ENCODE results near the gene TBX21. TPM values are rescaled to one million over a fixed set of nuclear protein-coding genes. Genes with fewer than 3 reads are reported as not detected.

TBX21 gene
- total RNA-seq, 4 donors from 2014 or later: 0.80 TPM; not detected in 3

- H3K4me3 ChIP-seq: no peak overlapping the region
- no peak overlapping the region for H3K27ac ChIP-seq
- 63% methylated on average over 5 of the region's 5 CpGs for WGBS
- TF ChIP-seq EP300 (IDR thresholded peaks at IDR 0.05): no peak
- no peak for TF ChIP-seq POLR2AphosphoS5 (IDR thresholded peaks at IDR 0.05)
- no peak for TF ChIP-seq POLR2A (IDR thresholded peaks at IDR 0.05)
- H3K36me3 ChIP-seq: peaks cover 21% of the 10 kb centered on the region
- no peaks in the 10 kb centered on the region for H3K4me1 ChIP-seq
- H3K9me3 ChIP-seq: no peaks in the 10 kb centered on the region
- no peak for DNase-seq (ENCODE audit: low spot score in 2 of 2)
- peaks cover 17% of the 10 kb centered on the region for H3K27me3 ChIP-seq
Measured at GRCh38 chr17:47712330-47713023, 20.6 kb upstream of the TBX21 start.

GRCh38 chr17:47713980-47714700 is 18.9 kb upstream of the TBX21 start:
- Histone ChIP-seq H3K4me3 (no peak overlapping the region), H3K9me3 (no peaks in the 10 kb centered on the region), H3K27ac (no peak overlapping the region), H3K27me3 (peaks cover 32% of the 10 kb centered on the region), H3K36me3 (peaks cover 18% of the 10 kb centered on the region), H3K4me1 (no peaks in the 10 kb centered on the region)
- TF ChIP-seq EP300 (IDR thresholded peaks at IDR 0.05) (no peak), CTCF (IDR thresholded peaks at IDR 0.05) (no peak), POLR2AphosphoS5 (IDR thresholded peaks at IDR 0.05) (no peak), POLR2A (IDR thresholded peaks at IDR 0.05) (no peak)
- DNase-seq (ENCODE audit: low spot score in 2 of 2): no peak
- 44% methylated on average over 15 of the region's 15 CpGs for WGBS

- no peak for TF ChIP-seq POLR2AphosphoS5 (IDR thresholded peaks at IDR 0.05)
- TF ChIP-seq POLR2A (IDR thresholded peaks at IDR 0.05): no peak
- no peak for TF ChIP-seq CTCF (IDR thresholded peaks at IDR 0.05)
- TF ChIP-seq EP300 (IDR thresholded peaks at IDR 0.05): no peak
- no peak overlapping the region for H3K27ac ChIP-seq
- peaks cover 39% of the 10 kb centered on the region for H3K27me3 ChIP-seq
- no peaks in the 10 kb centered on the region for H3K9me3 ChIP-seq
- H3K4me3 ChIP-seq: no peak overlapping the region
- WGBS: 81% methylated on average over 4 of the region's 6 CpGs
- H3K36me3 ChIP-seq: peaks cover 12% of the 10 kb centered on the region
- no peak for DNase-seq (ENCODE audit: low spot score in 2 of 2)
- no peaks in the 10 kb centered on the region for H3K4me1 ChIP-seq
Measured at GRCh38 chr17:47714773-47715396, 18.2 kb upstream of the TBX21 start.

- peaks cover 48% of the 10 kb centered on the region for H3K27me3 ChIP-seq
- 73% methylated on average over 10 of the region's 10 CpGs for WGBS
- H3K9me3 ChIP-seq: no peaks in the 10 kb centered on the region
- H3K4me1 ChIP-seq: peaks cover 5% of the 10 kb centered on the region
- H3K4me3 ChIP-seq: no peak overlapping the region
- no peak for DNase-seq (ENCODE audit: low spot score in 2 of 2)
- peaks cover 4% of the 10 kb centered on the region for H3K36me3 ChIP-seq
- TF ChIP-seq POLR2A (IDR thresholded peaks at IDR 0.05) (no peak), CTCF (IDR thresholded peaks at IDR 0.05) (no peak), EP300 (IDR thresholded peaks at IDR 0.05) (no peak), POLR2AphosphoS5 (IDR thresholded peaks at IDR 0.05) (no peak)
- no peak overlapping the region for H3K27ac ChIP-seq
Measured at GRCh38 chr17:47715669-47716325, 17.2 kb upstream of the TBX21 start.

GRCh38 chr17:47716375-47716774 is 16.7 kb upstream of the TBX21 start:
- H3K36me3 ChIP-seq: no peaks in the 10 kb centered on the region
- H3K27me3 ChIP-seq: peaks cover 54% of the 10 kb centered on the region
- peaks cover 10% of the 10 kb centered on the region for H3K4me1 ChIP-seq
- no peaks in the 10 kb centered on the region for H3K9me3 ChIP-seq
- no peak overlapping the region for H3K27ac ChIP-seq
- no peak for DNase-seq (ENCODE audit: low spot score in 2 of 2)
- no peak overlapping the region for H3K4me3 ChIP-seq
- TF ChIP-seq CTCF (IDR thresholded peaks at IDR 0.05): no peak
- TF ChIP-seq EP300 (IDR thresholded peaks at IDR 0.05): no peak
- TF ChIP-seq POLR2A (IDR thresholded peaks at IDR 0.05): no peak
- no peak for TF ChIP-seq POLR2AphosphoS5 (IDR thresholded peaks at IDR 0.05)
- 80% methylated on average over 3 of the region's 3 CpGs for WGBS

Measured in suprapubic skin (tissue), 4 donors.